HG02884 (cell line): Measurements from ENCODE around the gene DDHD1.
"Not testable (repeated sequence)": the region's sequence is repeated elsewhere in the genome, so short reads cannot be mapped to it uniquely, and the experiment has no call there.

ENCODE experiments used
- ATAC-seq: cut with Tn5 transposase; IDR thresholded peaks from one replicate; pipeline ENCODE4 v1.9.1; 2021; ENCODE audit warnings: mild to moderate bottlenecking, moderate library complexity; ENCODE audit not compliant: unreplicated experiment

DDHD1 gene

DNA sequence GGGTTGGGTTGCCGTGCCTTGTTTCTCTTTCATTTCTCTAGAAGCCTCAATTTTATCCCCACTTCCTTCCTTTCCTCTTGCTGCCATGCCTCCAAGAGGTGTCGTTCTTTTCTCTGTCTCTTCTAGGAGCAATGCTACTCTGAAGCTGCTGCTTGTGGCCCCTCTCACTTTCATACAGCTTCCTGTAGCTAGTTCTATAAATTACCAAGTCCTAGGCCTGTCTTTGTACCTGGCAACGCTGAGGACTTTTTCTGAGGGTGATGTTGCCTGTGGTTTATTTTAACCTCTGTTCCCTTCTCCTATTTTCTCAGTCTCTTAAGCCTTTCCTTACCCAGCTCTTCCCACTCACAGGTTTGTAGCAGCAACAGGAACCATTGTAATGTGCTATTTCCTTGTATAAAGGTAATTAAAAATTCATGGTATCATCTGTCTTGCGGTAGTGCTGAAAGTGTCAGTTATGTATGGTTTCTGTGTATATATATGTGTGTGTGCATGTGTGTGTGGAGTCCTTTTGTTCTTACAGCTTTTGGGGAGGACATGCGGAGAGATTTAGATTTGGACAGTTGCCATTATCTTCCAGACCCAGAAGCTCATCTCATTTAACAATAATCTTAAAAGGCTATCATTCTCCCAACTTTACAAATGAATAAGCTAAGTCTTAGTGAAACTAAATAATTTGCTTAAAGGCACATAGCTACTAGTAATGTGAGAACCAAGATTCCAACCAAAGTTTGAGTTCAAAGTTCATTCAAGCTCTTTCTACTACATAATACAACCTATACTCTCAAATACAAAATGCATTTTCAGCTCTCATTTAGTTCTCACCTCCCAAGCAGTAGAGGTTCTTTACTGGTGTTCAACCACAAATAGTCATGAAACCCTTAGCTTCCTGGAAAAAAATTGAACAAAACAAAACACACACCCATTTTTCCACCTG, 43.8 kb downstream of the DDHD1 start:
- peak; percentile 77 for ATAC-seq

DNA sequence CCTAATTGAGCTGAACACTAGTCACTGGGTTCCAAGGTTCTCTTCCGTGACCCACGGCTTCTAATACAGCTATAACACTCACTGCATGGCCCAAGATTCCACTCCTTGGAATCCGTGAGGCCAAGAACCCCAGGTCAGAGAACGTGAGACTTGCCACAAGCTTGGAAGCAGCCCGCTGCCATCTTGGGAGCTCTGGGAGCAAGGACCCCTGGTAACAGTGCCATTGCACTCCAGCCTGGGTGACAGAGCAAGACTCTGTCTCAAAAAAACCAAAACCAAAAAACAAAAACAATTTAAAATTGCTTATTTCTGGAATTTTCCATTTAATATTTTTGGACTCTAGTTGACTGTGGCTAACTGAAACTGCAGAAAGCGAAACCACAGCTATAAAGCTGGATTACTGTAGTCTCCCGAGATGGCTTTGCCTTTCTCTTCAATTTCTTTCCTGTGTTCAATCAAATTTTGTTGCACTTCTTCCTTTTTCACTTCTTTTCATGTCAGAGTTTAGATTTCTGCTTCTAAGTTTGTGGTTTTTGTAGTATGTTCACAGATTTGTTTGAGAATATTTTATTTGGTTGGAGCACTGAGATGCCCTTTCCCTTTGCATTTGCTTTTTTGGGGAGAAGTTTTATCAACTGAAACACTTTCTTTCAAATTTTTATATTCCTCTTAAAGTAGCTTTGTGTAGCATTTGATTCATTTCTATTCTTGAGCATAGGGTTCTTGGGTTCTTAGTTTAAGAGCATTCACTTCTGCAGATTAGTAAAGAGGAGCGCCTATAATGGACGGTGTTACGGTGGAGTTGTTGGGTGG, 44.6 kb downstream of the DDHD1 start:
- ATAC-seq, result no peak

DNA sequence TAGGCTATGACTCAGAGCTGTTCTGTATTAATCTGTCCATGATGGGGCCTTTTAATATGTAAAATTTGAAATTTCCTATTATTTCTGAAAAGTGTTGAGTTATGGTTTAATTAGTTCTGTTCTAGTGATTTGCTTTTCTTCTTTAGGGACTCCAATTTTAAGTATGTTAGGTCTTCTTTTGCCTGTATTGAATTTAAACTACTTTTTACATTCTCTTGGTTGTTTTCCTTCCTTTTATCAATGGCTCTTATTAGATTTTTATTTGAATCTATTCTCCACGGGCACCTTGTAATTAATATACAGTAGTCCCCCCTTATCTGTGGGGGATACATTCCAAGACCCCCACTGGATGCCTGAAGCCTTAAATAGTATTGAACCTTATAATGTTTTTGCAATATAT, 46.4 kb downstream of the DDHD1 start:
- ATAC-seq, result no peak

DNA sequence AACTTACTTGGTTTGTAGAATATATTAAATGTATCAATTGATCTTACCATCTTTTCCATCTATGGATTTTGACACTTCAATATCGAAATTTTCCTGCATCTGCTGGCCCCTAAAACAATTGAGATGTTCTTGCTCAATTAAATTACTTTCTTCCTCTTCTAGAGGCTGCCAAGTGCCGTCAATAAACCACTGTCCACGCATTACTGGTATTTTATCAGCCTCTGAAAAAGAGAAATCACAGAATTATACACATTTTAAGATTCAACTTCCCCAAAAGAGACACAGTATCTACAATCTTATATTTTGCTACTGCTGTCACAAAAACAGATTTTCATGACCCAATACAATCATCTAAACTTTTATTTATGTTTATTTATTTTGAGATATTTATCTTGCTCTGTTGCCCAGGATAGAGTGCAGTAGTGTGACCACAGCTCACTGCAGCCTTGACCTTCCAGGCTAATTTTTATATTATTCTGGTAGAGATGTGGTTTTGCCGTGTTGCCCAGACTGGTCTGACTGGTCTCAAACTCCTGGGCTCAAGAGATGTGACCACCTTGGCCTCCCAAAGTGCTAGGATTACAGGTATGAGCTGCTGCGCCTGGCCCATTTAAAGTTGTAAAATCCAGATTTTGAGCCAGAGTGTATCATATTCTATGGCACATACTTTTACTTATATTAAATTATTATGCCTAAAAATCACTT, 49.3 kb downstream of the DDHD1 start:
- ATAC-seq, result no peak

DNA sequence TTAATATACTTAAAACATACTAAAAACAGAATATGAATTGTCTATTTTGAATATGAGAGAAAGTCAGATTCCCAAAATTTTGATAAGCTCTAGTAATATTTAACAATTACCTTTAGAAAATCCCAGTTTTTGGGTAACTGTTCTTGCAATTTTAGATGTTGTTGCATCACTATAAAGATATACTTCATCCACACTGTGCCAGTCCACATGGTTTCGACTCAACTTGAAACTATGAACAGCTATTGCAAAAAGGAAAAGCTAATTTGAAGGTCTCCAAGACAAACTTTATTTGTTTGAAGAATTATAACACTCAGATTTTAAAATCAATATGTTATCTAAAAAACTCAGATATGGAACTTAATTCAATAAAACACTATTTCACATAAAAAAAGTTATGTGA, 59.9 kb downstream of the DDHD1 start:
- ATAC-seq, result no peak

DNA sequence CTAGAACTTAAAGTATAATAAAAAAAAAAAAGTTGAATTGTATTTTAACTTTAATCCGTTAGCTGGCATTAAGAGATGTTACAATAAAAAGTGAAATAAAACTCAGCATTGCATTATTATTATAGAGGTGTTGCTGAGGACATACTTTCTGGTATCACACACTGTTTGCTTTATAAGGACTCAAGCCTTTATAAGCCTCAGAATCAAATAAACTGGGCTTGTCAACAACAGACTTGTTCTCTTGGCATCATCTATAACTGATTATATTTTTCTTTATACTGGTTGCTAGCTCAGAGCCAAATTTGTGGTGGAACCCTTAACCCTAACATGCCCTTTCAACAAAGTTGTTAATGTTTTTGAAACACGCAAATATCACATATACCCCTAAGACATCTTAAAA, 62.3 kb downstream of the DDHD1 start:
- no peak for ATAC-seq

DNA sequence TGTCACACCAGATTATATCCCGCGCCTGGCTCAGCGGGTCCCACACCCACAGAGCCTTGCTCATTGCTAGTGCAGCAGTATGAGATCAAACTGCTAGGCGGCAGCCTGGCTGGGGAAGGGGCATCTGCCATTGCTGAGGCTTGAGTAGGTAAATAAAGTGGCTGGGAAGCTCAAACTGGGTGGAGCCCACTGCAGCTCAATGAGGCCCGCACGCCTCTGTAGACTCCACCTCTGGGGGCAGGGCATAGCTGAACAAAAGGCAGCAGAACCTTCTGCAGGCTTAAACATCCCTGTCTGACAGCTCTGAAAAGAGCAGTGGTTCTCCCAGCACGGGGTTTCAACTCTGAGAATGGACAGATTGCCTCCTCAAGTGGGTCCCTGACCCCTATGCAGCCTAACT, 68.2 kb downstream of the DDHD1 start:
- not testable (repeated sequence) for ATAC-seq

DNA sequence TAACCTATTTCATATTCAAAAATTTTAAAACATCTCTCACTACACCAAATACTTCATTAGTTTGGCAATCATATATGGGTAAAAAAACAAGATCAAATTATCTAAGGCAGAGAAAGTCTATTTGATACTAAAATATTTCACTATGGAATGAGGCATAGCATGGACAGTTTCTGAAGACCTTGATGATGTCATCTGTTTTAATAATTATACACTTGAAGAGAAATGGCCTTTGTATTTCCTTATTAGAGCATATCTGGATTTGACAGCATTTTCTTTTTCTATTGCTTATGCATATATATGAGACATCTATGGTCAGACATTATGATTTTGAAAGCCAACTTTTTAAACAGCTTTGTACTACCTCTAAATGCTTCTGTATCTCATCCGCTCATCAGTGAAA, 88.6 kb downstream of the DDHD1 start:
- no peak for ATAC-seq

DNA sequence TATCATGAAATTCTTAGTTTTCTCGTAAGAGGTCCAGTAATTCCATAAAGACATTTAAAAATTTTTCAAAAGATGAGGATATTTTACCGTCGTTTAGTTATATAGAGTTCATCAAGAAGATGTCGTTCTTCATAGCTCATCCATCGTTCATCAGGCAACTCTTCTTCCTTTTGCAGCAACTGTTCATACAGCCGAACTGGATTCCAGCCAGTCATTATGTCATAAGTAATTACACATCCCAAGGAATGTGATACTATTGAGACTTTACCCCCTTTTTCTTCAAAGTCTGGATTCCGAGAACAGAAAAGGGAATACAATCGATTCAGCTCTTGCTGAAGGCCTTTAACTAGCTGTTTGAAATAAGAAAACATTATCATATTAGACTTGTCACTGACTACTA, 90.3 kb downstream of the DDHD1 start:
- ATAC-seq, result no peak

DNA sequence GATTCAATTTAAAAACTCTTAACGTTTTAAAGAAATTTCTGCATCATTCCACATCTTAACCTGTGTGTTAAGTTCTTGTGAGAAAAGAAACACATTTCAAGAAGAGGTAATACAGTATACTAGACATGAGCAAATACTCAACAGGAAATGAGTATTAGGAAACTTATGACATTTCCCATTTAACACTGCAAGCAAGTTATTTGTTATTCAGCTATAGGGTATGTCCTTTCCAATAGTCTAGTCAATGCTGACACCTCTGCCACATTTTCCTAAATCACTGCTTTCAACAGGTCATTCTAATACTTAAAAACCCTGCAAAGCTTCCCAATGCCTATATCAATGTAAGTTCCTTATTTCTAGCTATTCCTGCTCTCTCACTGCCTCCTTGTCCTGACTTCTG, 93.1 kb downstream of the DDHD1 start:
- no peak for ATAC-seq

DNA sequence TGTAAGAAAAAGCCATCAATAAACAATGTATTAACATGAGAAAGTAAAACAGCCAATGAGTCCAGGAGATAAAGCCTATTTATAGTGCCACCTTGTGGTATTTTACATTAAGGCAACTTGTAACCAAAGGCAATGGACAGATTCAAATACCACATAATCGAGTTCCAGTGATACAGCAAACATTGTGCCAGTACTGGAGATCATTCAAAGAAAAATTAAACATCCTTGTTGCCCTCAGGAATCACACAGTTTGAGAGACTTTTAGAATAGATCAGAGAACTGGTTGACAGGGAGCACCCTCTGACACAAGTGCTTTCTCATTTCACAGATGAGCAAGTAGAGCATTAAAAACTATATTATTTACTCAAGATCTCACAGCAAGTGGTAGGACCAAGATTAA, 98.1 kb downstream of the DDHD1 start:
- peak; percentile 70 for ATAC-seq

DNA sequence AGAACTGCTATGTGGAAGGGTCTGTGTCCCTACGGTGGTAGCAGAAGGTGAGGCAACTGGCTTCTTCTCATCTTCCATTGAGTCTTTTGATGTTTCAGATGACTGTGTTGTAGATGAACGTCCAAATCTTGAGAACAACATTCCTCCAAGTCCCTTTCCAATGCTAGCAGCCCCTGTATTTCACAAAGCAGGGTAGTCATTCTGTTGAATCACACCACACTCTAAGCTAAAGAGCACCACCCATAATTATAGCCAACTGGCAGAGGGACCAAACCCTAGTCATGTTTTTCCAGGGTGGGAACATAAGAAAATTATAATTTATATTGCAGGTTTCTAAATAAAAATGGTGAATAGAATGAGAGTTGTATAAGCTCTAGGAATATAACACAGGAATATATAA, 98.7 kb downstream of the DDHD1 start:
- no peak for ATAC-seq

DNA sequence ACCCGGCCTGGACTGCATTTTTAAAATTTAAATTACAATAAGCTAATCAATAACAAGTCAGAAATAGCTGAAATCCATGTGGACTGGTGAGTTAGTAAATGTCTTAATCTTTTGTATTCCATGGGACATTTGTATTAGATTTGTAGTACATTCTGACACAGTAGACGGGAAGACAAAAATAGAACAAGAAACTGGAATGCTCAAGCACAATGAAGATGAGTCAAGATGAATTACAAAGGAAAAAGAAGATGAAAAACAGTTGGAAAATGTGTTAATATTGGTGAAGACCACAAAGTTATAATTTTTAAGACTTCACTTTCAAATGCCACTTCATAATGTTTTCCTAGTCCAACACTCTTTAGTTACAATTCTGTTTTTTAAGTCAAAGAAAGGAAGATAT, 104.5 kb downstream of the DDHD1 start:
- no peak for ATAC-seq

DNA sequence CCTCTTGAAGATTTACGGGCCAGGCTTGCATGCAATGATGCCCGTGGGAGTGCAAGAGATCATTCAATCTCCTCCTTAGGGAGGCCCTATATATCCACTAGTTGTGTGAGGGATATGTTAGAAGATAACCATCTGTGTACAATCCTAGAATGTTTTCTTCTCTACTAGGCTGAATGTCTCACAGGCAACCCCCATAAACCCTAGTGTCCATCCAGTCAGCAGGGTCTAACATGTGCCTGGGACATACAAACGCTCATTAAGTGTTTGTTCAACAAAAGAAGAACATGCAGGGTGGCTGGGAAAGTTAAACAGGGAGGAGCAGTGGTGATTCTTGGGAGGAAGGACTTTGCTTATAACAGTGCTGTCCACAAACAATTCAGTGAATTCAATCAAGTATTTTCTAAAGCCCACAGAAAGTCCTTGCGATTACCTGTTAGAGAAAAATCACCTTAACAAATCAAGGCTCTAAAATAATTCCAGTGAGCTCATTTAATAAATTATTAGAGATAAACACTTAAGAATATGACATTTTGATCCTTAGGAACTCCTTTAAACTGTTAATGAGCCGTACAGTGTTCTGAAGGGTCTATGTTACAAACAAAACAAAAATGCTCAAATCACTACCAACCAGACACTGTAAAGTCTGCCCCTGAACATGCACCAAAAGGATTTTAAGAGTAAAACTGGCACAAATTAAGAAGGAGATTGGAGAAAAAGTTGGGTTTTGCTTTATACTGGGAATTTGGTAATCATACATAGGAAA, 105.6 kb downstream of the DDHD1 start:
- no peak for ATAC-seq

DNA sequence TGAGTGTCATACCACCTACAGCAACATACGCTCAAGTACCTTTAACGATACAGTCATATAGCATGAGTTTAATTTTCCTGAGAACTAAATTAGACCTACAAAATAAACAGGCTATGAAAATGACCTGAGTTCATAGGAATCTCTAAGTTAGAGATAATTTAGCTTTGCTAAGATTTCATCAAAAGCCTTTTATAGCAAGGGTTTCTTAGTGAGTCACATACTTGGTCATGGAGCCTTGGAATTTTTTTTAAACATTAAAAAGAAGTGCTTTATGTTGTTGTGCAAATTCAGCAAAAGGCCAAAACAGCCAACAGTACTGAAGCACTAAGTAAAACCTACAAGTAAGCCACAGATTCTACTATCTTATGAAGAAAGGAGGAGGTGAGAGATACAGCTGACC, 108.6 kb downstream of the DDHD1 start:
- no peak for ATAC-seq

DNA sequence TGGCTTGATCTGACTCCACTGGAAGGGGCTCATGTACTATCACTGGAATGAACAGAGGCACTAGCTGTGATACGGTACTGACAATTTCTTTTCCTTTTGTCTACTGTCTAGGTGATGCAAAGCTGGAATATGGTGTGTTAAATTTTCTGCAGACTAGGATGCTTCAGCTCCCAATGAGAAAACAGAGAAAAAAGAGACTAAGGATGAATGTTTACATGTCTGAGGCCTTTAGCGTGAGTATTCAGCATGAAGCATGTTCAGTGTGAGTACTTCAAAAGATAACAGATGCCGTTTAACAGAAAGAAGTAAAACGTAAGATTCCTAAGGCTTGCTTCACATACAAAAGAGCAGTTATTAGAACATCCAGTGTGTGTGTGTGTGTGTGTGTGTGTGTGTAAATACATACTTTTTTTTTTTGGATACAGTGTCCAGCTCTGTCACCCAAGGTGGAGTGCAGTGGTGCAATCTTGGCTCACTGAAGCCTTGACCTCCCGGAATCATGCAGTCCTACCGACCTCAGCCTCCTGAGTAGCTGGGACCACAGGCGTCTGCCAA, 110.0 kb downstream of the DDHD1 start:
- no peak for ATAC-seq

DNA sequence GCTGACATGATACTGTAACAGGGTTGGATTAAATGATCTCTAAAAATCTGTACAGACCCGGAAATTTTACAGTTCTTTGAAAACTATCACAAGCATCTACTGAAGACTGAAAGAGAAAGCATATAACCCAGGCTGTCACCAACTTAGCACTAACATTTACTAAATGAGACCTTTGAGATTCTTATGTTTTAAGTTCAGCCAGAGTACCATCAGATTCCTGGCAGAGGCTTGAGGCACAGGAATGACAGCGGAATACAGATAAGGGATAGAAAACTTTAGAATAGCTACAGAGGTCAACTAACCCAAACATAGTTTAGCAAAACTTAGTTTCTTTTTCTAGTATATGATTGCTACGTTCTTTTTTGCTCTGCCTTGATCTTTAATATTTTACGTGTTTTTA, 110.6 kb downstream of the DDHD1 start:
- ATAC-seq, result no peak

DNA sequence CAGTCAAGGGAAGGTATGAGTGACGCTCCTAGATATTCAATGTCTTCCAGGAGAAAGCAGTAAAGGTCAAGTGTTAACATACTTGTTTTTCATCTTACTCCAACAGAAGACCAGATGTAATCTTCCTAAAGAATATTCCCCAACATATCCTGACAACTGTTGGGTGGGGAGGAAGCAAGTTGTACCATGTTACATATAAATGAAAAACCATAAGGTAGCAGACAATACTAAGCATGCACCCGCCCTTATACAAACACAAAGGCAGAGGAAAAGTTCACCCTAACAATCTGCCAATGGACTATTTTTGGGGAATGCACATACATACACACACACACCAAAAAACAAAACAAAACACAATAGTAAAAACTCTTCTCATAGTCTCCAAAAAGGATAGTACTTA, 112.1 kb downstream of the DDHD1 start:
- ATAC-seq, result no peak

DNA sequence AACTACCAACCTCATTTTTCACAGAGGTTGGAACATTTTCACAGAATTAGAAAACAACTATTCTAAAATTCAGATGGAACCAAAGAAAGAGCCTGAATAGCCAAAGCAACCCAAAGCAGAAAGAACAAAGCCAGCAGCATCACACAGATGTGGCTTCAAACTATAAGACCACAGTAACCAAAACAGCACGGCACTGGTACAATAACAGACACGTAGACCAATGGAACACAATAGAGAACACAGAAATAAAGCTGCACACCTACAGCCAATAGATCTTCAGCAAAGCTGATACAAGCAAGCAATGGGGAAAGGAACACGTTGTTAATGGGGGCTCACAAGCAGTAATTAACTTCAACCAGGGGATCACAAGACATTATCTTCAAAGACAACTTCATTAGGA, 114.5 kb downstream of the DDHD1 start:
- ATAC-seq, result no peak

DNA sequence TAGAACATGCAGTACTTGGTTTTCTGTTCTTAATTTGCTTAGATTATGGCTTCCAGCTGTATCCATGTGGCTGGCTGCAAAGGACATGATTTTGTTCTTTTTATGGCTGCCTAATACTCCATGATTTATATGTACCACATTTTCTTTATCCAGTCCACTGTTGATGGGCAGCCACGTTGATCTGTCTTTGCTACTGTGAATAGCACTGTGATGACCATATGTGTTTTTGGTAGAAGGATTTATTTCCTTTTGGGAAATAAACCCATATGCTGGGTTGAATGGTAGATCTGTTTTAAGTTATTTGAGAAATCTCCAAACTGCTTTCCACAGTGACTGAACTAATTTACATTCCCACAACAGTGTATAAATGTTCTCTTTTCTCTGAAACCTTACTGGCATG, 116.1 kb downstream of the DDHD1 start:
- ATAC-seq, result no peak
